Stromal cell of bone marrow (primary cell): ENCODE results near the gene KCNMB2.
"Not testable (repeated sequence)": the region's sequence is repeated elsewhere in the genome, so short reads cannot be mapped to it uniquely, and the experiment has no call there.

Source experiments
- DNase-seq: peaks from one replicate; pipeline ENCODE4 v3.0.0-alpha.2; 2012; ENCODE audit warnings: low read depth

KCNMB2 gene

GRCh38 chr3:178699810-178700209 lies 163.6 kb downstream of the KCNMB2 start:
- no peak for DNase-seq

- peak; percentile 57 for DNase-seq
These were observed 167.2 kb downstream of the KCNMB2 start for GRCh38 chr3:178703268-178703975.

GRCh38 chr3:178705925-178706324 lies 169.7 kb downstream of the KCNMB2 start:
- DNase-seq, result no peak

GRCh38 chr3:178706411-178706810 lies 170.2 kb downstream of the KCNMB2 start:
- no peak for DNase-seq

GRCh38 chr3:178707311-178708031 lies 171.2 kb downstream of the KCNMB2 start:
- no peak for DNase-seq

- DNase-seq, result no peak
These were observed 172.8 kb downstream of the KCNMB2 start for GRCh38 chr3:178709051-178709450.

GRCh38 chr3:178711753-178712152 lies 175.5 kb downstream of the KCNMB2 start:
- no peak for DNase-seq

GRCh38 chr3:178712247-178712646 lies 176.0 kb downstream of the KCNMB2 start:
- no peak for DNase-seq

- no peak for DNase-seq
These were observed 178.9 kb downstream of the KCNMB2 start for GRCh38 chr3:178714925-178715832.

GRCh38 chr3:178718995-178719635 lies 182.9 kb downstream of the KCNMB2 start:
- DNase-seq, result no peak

GRCh38 chr3:178732824-178733223 lies 196.6 kb downstream of the KCNMB2 start:
- DNase-seq, result no peak

- no peak for DNase-seq
These were observed 198.9 kb downstream of the KCNMB2 start for GRCh38 chr3:178735032-178735674.

- DNase-seq, result no peak
These were observed 200.1 kb downstream of the KCNMB2 start for GRCh38 chr3:178736300-178736699.

- no peak for DNase-seq
These were observed 203.5 kb downstream of the KCNMB2 start for GRCh38 chr3:178739720-178740119.

GRCh38 chr3:178741020-178741419 lies 204.8 kb downstream of the KCNMB2 start:
- DNase-seq, result no peak

GRCh38 chr3:178743297-178743696 lies 207.1 kb downstream of the KCNMB2 start:
- no peak for DNase-seq

- not testable (repeated sequence) for DNase-seq
These were observed 209.8 kb downstream of the KCNMB2 start for GRCh38 chr3:178745861-178746655.

- DNase-seq, result no peak
These were observed 212.6 kb downstream of the KCNMB2 start for GRCh38 chr3:178748874-178749273.

- DNase-seq, result no peak
These were observed 213.2 kb downstream of the KCNMB2 start for GRCh38 chr3:178749471-178749870.

GRCh38 chr3:178750639-178751300 lies 214.5 kb downstream of the KCNMB2 start:
- DNase-seq, result no peak
